KOPT-K1 (cell line): ENCODE results near the gene LRRFIP1.

ENCODE experiments used
- H3K27ac ChIP-seq: fragments of 200-600 bp; sonication (generic); 2 replicates; pipeline ENCODE4 v1.5.1; 2016; ENCODE audit warnings: antibody characterized with exemption, mild to moderate bottlenecking, low read depth, low read length; ENCODE audit not compliant: poor library complexity, severe bottlenecking
- H3K36me3 ChIP-seq: fragments of 200-600 bp; sonication (generic); 2 replicates; pipeline ENCODE4 v1.5.1; 2017; ENCODE audit warnings: antibody characterized with exemption, mild to moderate bottlenecking, low read length, moderate library complexity; ENCODE audit not compliant: insufficient read depth
- H3K9me3 ChIP-seq: fragments of 200-600 bp; sonication (generic); 2 replicates; pipeline ENCODE4 v1.5.1; 2017; ENCODE audit warnings: antibody characterized with exemption, low read length, mild to moderate bottlenecking; ENCODE audit not compliant: insufficient read depth, poor library complexity, severe bottlenecking

The LRRFIP1 gene

DNA sequence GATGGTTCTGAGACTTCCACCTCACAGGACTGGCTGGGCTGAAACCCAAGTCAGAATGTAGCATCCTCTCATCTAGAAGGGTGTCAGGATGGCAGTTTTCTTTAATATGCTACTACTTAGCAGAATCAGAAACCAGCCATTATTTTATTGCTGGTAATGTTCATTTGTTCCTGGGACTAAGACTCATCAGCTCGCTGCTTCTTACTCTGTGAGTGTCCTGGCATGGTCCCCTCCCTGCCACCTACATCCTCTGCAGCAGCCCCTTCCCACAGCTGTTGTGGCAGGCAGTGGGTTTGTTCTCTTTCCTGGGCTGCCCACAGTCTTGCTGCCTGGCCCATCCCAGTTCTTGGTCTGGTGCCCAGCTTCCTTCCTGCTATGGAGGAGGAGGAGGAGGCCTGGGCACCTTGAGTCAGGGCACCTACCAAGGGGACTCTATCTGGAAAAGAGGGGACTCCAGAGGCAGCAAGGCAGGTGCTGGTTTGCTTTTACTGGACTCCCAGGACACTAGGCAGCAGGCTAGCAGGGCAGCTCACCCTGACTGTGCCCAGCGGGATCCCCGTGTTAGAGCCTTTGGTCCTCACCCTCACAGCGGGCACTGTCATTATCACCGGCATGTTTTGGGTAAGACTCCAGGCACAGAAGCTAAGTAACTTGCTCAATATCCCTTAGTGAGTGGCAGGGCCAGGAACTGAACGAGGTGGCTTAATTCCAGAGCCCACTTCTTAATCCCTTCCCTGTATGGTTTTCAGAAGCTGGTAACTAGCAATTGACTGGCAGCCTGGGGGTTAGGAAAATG lies 62.1 kb downstream of the LRRFIP1 start:
- Histone ChIP-seq H3K36me3 (no peaks in the 10 kb centered on the region), H3K9me3 (no peaks in the 10 kb centered on the region), H3K27ac (peak overlapping the region; percentile 48)

DNA sequence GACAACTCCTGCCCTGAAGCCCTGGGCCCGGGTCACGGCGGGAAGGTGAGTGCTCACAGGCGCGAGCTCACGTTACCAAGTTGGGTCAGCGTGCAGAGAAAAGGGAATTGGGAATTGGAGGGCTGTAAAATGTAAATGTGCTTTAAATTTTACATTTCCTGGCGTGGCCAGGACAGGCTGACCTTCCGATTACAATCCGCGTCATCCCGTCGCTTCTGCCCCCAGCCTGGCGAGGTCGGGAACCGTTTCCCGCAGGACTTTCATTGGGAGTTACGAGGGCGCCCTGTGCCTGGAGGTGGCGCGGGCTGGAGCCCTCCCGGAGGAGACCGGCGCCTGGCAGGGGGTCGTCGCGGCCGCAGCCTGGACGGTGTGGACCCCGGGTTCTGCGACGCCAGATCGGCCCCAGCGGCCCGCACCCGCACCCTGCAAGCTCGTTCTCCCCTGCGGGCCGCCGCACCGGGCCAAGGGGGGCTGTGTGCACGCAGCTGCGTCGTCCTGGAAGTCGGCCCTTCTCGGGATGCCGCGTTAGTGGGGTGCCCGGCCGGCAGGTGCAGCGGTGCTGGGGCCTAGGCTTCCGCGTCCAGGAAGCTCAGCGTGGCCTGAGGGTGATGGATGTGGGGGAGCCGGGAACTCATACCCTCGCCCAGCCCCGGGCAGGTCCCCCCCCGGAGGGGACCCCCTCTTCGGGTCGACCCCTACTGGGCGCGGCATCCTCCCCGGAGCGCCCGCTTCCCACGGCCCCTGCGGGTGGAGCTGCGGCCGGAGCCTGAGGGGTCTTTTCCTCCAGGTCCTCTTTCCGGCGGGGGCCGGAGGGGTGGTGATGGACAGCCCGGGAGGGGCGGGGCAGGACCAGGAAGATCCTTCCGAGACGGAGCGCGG lies 63.9 kb downstream of the LRRFIP1 start:
- peak overlapping the region; percentile 59 for H3K27ac ChIP-seq
- H3K36me3 ChIP-seq, result no peaks in the 10 kb centered on the region
- no peaks in the 10 kb centered on the region for H3K9me3 ChIP-seq

DNA sequence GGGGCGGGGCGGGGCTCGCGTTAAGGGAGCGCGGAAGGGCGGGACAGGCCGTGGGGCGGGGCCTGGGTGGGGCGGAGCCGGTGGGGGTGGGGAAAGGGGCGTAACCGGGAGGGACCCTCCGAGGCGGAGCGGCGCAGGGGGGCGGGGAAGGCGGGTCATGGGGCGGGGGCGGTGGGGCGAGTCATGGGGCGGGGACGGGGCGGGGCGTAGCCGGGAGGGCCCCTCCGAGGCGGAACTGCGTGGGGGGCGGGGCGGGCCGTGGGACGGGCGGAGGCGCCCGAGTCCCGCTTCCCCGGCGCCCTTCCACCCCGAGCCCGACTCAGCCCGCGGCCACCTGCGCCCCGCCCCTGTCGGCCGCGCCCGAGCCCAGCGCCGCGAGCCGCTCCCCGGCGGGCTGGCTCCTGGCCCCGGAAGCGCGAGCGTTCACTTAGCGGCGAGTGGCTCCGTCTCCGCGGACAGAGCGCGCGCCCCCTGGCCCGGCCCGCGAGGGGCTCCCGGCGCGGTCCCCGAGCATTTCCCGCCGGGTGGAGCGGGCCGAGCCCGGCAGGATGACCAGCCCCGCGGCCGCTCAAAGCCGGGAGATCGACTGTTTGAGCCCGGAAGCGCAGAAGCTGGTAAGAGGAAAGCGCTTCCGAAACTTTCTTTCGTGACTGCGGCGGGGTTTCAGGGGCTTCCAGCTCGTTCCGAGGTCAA lies 64.7 kb downstream of the LRRFIP1 start:
- peak overlapping the region; percentile 99 for H3K27ac ChIP-seq
- no peaks in the 10 kb centered on the region for H3K36me3 ChIP-seq
- no peaks in the 10 kb centered on the region for H3K9me3 ChIP-seq

DNA sequence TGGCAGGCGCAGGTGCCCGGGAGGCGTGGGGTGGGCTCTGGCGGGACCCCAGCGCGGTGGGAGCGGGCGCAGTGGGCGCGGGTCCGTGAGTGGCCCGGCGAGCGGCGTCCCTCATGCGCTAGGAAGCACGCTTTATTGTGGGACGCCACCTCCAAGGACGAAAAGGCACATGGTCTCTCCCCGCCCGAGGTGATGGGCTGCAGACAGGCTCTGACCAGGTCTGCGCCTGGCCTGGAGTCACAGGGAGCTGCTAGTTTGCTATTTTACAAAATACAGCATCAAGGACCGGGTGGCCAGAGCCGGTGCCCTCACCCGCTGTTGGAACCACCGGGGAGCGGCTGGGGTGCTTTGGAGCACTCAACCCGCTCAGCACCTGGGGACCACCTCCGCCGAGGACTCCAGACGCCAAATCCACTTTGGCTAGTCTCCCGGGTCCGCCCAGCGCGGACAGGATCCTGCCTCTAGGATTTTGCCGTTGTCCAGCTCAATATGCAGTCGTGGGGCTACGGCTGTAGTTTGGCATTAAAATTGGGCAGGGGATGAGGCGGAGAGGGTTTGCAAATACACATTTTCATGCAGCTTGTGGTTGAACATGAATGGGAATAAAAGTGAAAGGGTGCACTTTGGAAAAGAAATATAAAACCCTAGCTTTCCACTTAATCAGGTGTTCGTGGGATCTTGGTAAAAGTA lies 65.4 kb downstream of the LRRFIP1 start:
- H3K9me3 ChIP-seq, result no peaks in the 10 kb centered on the region
- H3K36me3 ChIP-seq, result no peaks in the 10 kb centered on the region
- peak overlapping the region; percentile 99 for H3K27ac ChIP-seq

DNA sequence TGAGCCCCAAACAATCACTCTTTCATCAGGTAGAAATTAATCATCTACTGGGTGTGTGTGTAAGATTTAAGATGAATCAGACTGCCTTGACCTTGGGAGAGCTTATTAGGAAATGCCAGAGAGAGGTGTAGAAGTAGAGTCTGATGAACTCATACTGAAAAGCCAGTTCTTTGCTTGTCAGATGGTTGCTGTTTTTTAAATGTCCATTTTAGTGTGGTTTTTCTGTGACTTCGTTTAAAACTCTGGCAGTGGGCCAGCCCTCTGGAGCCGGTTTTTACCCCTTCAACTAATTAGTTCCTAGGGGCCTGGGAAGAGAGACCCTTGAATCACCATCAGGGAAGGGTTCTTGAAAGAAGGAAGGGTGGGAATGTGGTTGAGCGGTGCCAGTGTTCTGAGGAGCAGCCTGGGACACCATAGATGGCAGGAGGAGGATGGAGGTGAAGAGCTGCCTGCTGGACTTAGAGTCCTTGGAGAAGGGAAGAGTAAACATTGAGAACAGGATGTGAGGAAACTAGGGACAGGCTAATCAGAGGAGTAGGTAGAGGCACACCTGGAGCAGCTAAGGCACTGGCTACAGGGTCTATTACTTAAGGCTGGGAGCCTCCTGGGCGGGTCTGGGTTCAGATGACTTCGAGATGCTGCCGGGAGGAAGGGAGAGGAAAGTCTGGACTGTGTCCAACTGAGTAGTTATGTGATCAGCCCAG lies 66.1 kb downstream of the LRRFIP1 start:
- Histone ChIP-seq H3K36me3 (no peaks in the 10 kb centered on the region), H3K27ac (peak overlapping the region; percentile 99), H3K9me3 (no peaks in the 10 kb centered on the region)

DNA sequence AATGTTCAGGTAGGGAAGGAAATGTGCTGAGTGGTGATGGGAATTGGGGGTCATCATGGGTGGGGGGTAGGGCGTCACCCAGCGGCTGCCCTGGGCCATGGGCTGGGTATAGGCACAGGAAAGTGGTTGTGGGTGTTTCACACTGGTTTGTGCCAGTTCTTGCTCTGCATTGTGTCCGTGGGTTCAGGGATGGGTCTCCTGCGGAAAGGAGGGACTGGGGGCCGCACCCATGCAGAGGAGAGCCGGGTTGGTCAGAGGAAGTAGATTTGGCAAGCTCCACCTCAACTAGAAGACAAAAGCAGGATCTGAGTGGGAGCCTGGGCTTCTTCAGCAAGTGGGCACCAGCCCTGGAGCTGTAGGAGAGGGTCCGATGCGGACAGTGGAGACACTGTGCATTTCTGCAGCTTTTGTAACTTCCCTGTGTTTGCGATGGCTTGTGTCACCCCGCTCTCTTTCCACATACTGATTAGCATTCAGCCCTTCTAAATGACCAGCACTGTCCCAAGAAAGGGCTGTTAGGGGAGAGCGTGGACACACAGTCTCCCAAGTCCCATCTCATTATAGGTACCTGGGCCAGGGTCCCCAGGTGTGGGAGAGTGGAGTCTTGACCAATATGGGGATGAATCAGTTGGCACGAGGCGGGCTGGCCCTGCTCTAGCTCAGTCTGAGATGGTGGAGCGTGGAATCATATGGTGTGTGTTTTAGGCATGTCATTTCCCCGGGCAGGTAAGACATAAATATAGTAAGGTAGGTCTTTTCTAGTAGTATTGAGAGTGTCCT lies 67.2 kb downstream of the LRRFIP1 start:
- H3K27ac ChIP-seq, result peak overlapping the region; percentile 99
- no peaks in the 10 kb centered on the region for H3K9me3 ChIP-seq
- no peaks in the 10 kb centered on the region for H3K36me3 ChIP-seq

DNA sequence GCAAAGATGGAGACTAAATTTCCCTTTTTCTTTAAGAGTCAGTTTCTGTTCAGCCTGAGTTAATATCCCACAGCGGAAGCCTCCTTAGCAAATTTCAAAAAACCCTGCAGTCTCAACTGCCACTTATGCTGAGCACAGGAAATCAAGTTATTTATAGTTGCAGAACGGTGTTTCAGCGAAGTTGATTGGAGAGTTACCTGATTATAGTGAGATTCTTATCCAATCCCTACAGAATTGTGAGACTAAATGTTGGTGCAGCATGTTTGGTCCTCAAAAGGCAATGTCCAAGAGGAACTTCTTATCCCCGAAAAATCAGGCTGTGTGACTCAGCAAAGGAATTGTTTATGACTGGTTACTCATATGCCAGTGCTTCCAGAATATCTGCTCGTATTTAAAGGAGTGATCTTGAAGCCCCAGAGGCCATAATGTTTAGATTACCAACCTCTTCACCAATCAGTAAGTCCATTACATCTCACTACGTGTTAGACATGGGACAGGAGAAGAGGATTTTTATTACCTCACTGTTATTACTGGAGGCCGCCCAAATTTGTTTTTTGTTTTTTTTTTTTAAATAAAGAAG lies 67.9 kb downstream of the LRRFIP1 start:
- H3K27ac ChIP-seq, result peak overlapping the region; percentile 99
- H3K36me3 ChIP-seq, result no peaks in the 10 kb centered on the region
- H3K9me3 ChIP-seq, result no peaks in the 10 kb centered on the region

DNA sequence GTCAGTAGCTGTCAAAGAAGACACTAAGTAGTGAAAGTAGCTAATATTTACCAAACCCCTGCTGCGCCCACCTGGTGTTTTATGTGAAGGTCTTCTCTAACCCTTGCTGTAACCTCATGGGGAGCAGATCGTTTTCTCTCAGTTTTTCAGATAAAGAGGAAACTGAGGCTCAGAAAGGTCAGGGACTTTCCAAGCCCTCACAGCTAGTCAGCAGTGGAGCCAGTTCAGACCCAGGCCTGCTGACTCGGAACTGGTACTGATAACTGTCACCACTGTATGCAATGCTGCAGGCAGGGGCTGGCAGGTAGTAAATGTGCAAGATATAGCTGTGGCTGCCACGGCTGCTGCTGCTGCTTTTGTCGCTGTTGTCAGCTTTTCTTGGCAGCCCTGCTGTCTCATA lies 69.1 kb downstream of the LRRFIP1 start:
- peak overlapping the region; percentile 99 for H3K27ac ChIP-seq
- no peaks in the 10 kb centered on the region for H3K36me3 ChIP-seq
- H3K9me3 ChIP-seq, result no peaks in the 10 kb centered on the region

DNA sequence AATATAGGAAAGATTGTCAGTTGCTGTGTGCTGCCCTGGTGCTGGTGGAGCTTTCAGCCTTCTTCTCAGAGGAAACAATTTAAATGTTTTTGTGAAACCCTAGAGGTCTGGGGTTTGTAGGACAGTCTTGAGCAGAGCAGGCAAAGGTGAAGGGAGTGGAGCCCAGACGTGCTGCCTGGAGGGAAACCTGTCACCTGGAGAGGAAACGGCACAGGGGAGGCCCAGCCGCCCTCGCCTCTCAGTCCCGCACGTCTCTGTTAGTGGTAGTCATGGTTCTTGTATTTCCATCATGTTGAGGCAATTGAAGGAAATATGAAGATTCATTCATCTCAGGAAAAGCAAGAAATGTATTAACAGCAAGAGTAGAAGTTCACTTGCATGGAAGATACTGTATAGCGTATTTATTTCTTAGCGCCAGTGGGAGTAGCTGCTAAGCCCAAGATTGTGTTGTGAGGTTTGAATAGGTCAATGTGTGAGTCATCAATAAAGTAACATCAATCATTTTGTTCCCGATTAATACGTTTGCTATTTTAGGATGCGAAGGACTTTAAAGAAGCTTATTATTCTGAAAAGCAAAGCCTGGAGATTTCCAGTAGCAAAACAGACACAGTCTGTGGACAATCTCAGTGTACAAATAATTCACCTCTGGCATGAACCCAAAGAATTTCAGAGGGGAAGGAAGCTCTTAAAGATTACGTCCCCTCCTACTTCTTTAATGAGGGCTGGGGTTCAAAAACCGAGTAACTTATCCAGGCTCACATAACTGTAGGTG lies 70.4 kb downstream of the LRRFIP1 start:
- H3K27ac ChIP-seq, result peak overlapping the region; percentile 99
- no peaks in the 10 kb centered on the region for H3K9me3 ChIP-seq
- no peaks in the 10 kb centered on the region for H3K36me3 ChIP-seq

DNA sequence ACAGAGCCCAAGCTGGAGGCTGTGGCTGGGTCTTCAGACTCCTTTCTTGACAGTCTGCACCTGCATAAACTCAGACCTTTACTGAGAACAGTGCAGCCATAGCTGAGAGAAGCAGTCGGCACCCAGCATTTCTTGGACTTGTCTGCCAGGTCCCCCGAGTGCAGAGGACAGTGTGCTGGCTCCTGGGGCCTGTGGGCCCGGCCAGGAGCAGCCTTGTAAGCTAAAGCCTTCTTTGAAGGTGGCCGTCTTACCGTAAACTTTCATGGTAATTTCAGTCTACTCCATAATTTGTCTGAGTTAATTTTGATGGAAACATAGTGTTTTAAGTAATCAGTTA lies 70.9 kb downstream of the LRRFIP1 start:
- Histone ChIP-seq H3K9me3 (no peaks in the 10 kb centered on the region), H3K27ac (peak overlapping the region; percentile 99), H3K36me3 (no peaks in the 10 kb centered on the region)

DNA sequence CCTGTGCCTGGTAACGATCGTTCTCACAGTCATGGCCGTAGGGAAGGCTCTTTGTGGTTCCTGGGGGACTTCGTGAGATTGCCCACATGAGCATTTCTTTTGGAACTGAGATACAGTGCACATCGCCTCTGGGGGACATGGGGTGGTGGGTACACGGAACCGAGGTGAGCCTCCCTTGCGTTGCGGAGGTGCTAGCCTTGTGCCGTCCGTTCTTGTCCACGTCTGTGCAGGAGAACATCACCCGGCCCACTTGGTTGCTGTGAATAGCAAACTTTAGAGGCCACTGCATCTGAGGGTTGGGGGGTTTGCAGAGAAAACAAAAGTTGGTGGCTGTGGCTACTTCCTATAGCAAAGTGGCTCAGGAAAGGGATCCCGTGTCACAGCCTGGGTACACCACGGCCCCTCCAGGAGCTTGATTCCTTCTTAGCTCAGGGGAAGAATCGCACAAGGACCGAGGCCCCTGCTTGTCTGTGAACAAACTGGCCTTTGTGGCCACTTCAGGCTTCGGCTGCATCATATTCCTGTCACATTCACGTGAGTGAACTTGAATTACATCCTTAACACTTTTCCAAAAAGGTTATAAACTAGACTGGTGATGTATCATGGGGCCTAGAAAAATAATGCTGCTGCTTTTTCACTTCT lies 72.6 kb downstream of the LRRFIP1 start:
- Histone ChIP-seq H3K9me3 (no peaks in the 10 kb centered on the region), H3K36me3 (no peaks in the 10 kb centered on the region), H3K27ac (peak overlapping the region; percentile 54)

DNA sequence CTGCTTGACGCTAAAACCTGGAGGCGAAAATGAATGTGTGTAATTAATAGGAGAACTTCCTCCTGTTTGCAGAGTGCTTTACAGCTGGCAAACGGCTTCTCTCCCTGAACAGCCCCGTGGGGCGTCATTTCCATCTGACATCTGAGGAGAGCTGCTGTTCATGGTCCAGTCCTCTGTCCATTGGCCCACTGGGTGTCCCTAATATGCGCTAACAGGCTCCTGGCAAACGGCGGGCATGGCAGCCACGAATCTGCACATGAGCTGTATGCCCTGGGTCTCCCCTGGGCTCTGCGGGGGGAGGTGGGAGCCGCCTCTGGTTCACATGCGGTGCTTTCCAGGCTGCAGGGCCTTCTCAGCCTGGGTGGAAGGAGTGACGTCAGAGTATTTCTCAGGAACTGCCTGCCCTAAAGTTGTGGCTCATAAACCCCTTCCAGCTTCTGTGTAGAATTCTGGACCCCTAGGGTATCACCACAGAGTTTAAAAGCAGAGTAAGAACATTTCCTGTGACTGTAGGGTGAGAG lies 73.2 kb downstream of the LRRFIP1 start:
- Histone ChIP-seq H3K27ac (peak overlapping the region; percentile 54), H3K36me3 (no peaks in the 10 kb centered on the region), H3K9me3 (no peaks in the 10 kb centered on the region)
